HEK293 (cell line): ENCODE results near the gene VPREB3.

Experiments
- KLF17 ChIP-seq: fragments of 450-650 bp; formaldehyde crosslinking; IDR thresholded peaks from 2 replicates; pipeline ENCODE4 v1.5.1; 2016; ENCODE audit warnings: missing biosample characterization, missing genetic modification characterization
- PRDM2 ChIP-seq: fragments of 450-650 bp; formaldehyde crosslinking; IDR thresholded peaks from 2 replicates; pipeline ENCODE4 v1.5.1; 2016; ENCODE audit warnings: missing biosample characterization, missing genetic modification characterization, borderline replicate concordance
- SETDB1 ChIP-seq: IDR thresholded peaks from one replicate; pipeline ENCODE4 v1.6.1; 2017; ENCODE audit warnings: mild to moderate bottlenecking, low read length, moderate library complexity, mixed read lengths; ENCODE audit not compliant: insufficient read length
- SP2 ChIP-seq: fragments of 450-650 bp; formaldehyde crosslinking; IDR thresholded peaks from 2 replicates; pipeline ENCODE4 v1.5.1; 2016; ENCODE audit warnings: missing biosample characterization, missing genetic modification characterization
- TCF7L2 ChIP-seq: IDR thresholded peaks from 2 replicates; pipeline ENCODE4 v1.6.1; 2011; ENCODE audit warnings: low read depth, mild to moderate bottlenecking, inconsistent platforms, low read length, moderate library complexity, borderline replicate concordance
- ZBTB1 ChIP-seq: fragments of 450-650 bp; formaldehyde crosslinking; IDR thresholded peaks from 2 replicates; pipeline ENCODE4 v1.5.1; 2016; ENCODE audit warnings: missing biosample characterization, missing genetic modification characterization
- ZBTB10 ChIP-seq: fragments of 450-650 bp; formaldehyde crosslinking; IDR thresholded peaks from 2 replicates; pipeline ENCODE4 v1.5.1; 2016; ENCODE audit warnings: missing biosample characterization, missing genetic modification characterization
- ZBTB26 ChIP-seq: fragments of 450-650 bp; formaldehyde crosslinking; optimal IDR thresholded peaks from 2 replicates; pipeline ENCODE3; 2016; ENCODE audit warnings: missing biosample characterization, mild to moderate bottlenecking, missing genetic modification characterization
- ZBTB49 ChIP-seq: fragments of 450-650 bp; formaldehyde crosslinking; IDR thresholded peaks from 2 replicates; pipeline ENCODE4 v1.5.1; 2016; ENCODE audit warnings: missing biosample characterization, missing genetic modification characterization, low read depth
- ZFP3 ChIP-seq: fragments of 450-650 bp; formaldehyde crosslinking; IDR thresholded peaks from 2 replicates; pipeline ENCODE4 v1.5.1; 2016; ENCODE audit warnings: low read depth, missing biosample characterization, missing genetic modification characterization
- ZNF16 ChIP-seq: fragments of 450-650 bp; formaldehyde crosslinking; IDR thresholded peaks from 2 replicates; pipeline ENCODE4 v1.5.1; 2016; ENCODE audit warnings: low read depth, missing biosample characterization, missing genetic modification characterization
- ZNF311 ChIP-seq: fragments of 450-650 bp; formaldehyde crosslinking; IDR thresholded peaks from 2 replicates; pipeline ENCODE4 v1.5.1; 2017; ENCODE audit warnings: missing biosample characterization, missing genetic modification characterization, borderline replicate concordance
- ZNF324 ChIP-seq: fragments of 450-650 bp; formaldehyde crosslinking; IDR thresholded peaks from 2 replicates; pipeline ENCODE4 v1.5.1; 2016; ENCODE audit warnings: missing biosample characterization, missing genetic modification characterization
- ZNF398 ChIP-seq: fragments of 450-650 bp; formaldehyde crosslinking; IDR thresholded peaks from 2 replicates; pipeline ENCODE4 v1.5.1; 2017; ENCODE audit warnings: missing biosample characterization, missing genetic modification characterization
- ZNF433 ChIP-seq: fragments of 450-650 bp; formaldehyde crosslinking; IDR thresholded peaks from 2 replicates; pipeline ENCODE4 v1.5.1; 2016; ENCODE audit warnings: missing biosample characterization, missing genetic modification characterization, low read depth
- ZNF449 ChIP-seq: fragments of 450-650 bp; formaldehyde crosslinking; IDR thresholded peaks from 2 replicates; pipeline ENCODE4 v1.5.1; 2017; ENCODE audit warnings: missing biosample characterization, mild to moderate bottlenecking, missing genetic modification characterization, moderate library complexity
- ZNF530 ChIP-seq: fragments of 450-650 bp; formaldehyde crosslinking; IDR thresholded peaks from 2 replicates; pipeline ENCODE4 v1.5.1; 2016; ENCODE audit warnings: low read depth, missing biosample characterization, missing genetic modification characterization
- ZNF585B ChIP-seq: fragments of 450-650 bp; formaldehyde crosslinking; IDR thresholded peaks from 2 replicates; pipeline ENCODE4 v1.5.1; 2016; ENCODE audit warnings: missing biosample characterization, missing genetic modification characterization
- ZNF621 ChIP-seq: fragments of 450-650 bp; formaldehyde crosslinking; IDR thresholded peaks from 2 replicates; pipeline ENCODE4 v1.5.1; 2017; ENCODE audit warnings: missing biosample characterization, missing genetic modification characterization
- ZNF785 ChIP-seq: fragments of 450-650 bp; formaldehyde crosslinking; IDR thresholded peaks from 2 replicates; pipeline ENCODE4 v1.5.1; 2016; ENCODE audit warnings: missing biosample characterization, missing genetic modification characterization

The VPREB3 gene

GRCh38 chr22:23716811-23717801, 37.1 kb downstream of the VPREB3 start (continued):
- TF ChIP-seq ZBTB49: no peak
- TF ChIP-seq SETDB1: no peak
- no peak for TF ChIP-seq ZNF449
- peak; percentile 57 for TF ChIP-seq SP2 (tag by site-specific recombination)
- TF ChIP-seq ZBTB10 (tag by site-specific recombination): 0 out of 2 replicates have a peak, but pooled peaks have one; percentile 57
- no peak for TF ChIP-seq ZNF785 (tag by site-specific recombination)
- no peak for TF ChIP-seq ZNF16
- no peak for TF ChIP-seq ZNF585B (tag by site-specific recombination)
- TF ChIP-seq ZNF311 (tag by site-specific recombination): no peak
- TF ChIP-seq ZBTB26 (tag by site-specific recombination): peak; percentile 79
- TF ChIP-seq KLF17 (tag by site-specific recombination): peak; percentile 88
- TF ChIP-seq ZNF530 (tag by site-specific recombination): no peak
- TF ChIP-seq ZNF398 (tag by site-specific recombination): peak; percentile 86
- TF ChIP-seq ZNF621 (tag by site-specific recombination): no peak
- no peak for TF ChIP-seq ZFP3
- TF ChIP-seq PRDM2 (tag by site-specific recombination): no peak
- no peak for TF ChIP-seq TCF7L2
- no peak for TF ChIP-seq ZNF433 (tag by site-specific recombination)
- peak; percentile 82 for TF ChIP-seq ZNF324 (tag by site-specific recombination)
- TF ChIP-seq ZBTB1 (tag by site-specific recombination): no peak
